SU-DHL-6 (cell line): Measurements from ENCODE around the gene PSMC3.

ENCODE experiments used
- H2AFZ ChIP-seq: fragments of 200-600 bp; sonication (generic); 2 replicates; pipeline ENCODE4 v1.6.1; 2014; ENCODE audit warnings: low read depth, mild to moderate bottlenecking, moderate library complexity, mixed read lengths, antibody characterized with exemption, low read length; ENCODE audit not compliant: severe bottlenecking
- H3F3A ChIP-seq: fragments of 200-600 bp; shearing (Covaris generic); 2 replicates; pipeline ENCODE4 v1.6.0; 2016; ENCODE audit warnings: antibody characterized with exemption, mild to moderate bottlenecking; ENCODE audit not compliant: insufficient read depth
- H3K27ac ChIP-seq: fragments of 200-600 bp; sonication (generic); 2 replicates; pipeline ENCODE4 v1.5.1; 2016; ENCODE audit warnings: low read depth, mild to moderate bottlenecking, low read length, moderate library complexity, mixed read lengths
- H3K27me3 ChIP-seq: fragments of 200-600 bp; sonication (generic), shearing (Covaris generic); 2 replicates; pipeline ENCODE4 v1.6.0; 2014; ENCODE audit warnings: mild to moderate bottlenecking, low read length
- H3K36me3 ChIP-seq: fragments of 200-600 bp; sonication (generic); 2 replicates; pipeline ENCODE4 v1.6.1; 2014; ENCODE audit warnings: mild to moderate bottlenecking, low read length, mixed read lengths
- H3K4me2 ChIP-seq: fragments of 300-600, 200-600 bp; shearing (Covaris generic), sonication (generic); 2 replicates; pipeline ENCODE4 v1.6.0; 2014; ENCODE audit warnings: low read length, low read depth, mild to moderate bottlenecking; ENCODE audit not compliant: poor library complexity, severe bottlenecking
- H3K4me3 ChIP-seq: fragments of 200-600 bp; sonication (generic); 2 replicates; pipeline ENCODE4 v1.5.1; 2014; ENCODE audit warnings: antibody characterized with exemption, low read length, mild to moderate bottlenecking, mixed read lengths; ENCODE audit not compliant: insufficient read depth, poor library complexity, severe bottlenecking
- H3K79me2 ChIP-seq: fragments of 200-600 bp; sonication (generic); 2 replicates; pipeline ENCODE4 v1.6.1; 2014; ENCODE audit warnings: mild to moderate bottlenecking, low read length, moderate library complexity; ENCODE audit not compliant: insufficient read depth
- H3K9ac ChIP-seq: fragments of 200-600 bp; sonication (generic); 2 replicates; pipeline ENCODE4 v1.7.0; 2014; ENCODE audit warnings: mild to moderate bottlenecking, low read length
- H3K9me2 ChIP-seq: fragments of 200-600 bp; sonication (generic); replicated peaks from 2 replicates; pipeline ENCODE4 v1.6.1; 2014; ENCODE audit warnings: low read length; ENCODE audit not compliant: insufficient read depth
- H3K9me3 ChIP-seq: fragments of 200-600 bp; sonication (generic); 2 replicates; pipeline ENCODE4 v1.6.1; 2014; ENCODE audit warnings: low read length, mixed read lengths; ENCODE audit not compliant: insufficient read depth
- H4K20me1 ChIP-seq: fragments of 200-600 bp; sonication (generic); 2 replicates; pipeline ENCODE4 v1.6.1; 2014; ENCODE audit warnings: low read depth, mild to moderate bottlenecking, antibody characterized with exemption, low read length, moderate library complexity, mixed read lengths
- EZH2phosphoT487 ChIP-seq: fragments of 200-600 bp; sonication (generic), shearing (Covaris generic); conservative IDR thresholded peaks from 2 replicates; pipeline ENCODE4 v1.6.1; 2018; ENCODE audit warnings: mild to moderate bottlenecking, antibody characterized with exemption, low read length, moderate library complexity, mixed read lengths
- TF ChIP-seq, protein P1 (sequence below): fragments of 200-600 bp; sonication (generic); IDR thresholded peaks from one replicate; pipeline ENCODE4 v1.5.1; 2017; ENCODE audit warnings: antibody characterized with exemption, mild to moderate bottlenecking, low read length, moderate library complexity; ENCODE audit not compliant: insufficient read depth, poor library complexity, severe bottlenecking

Gene PSMC3

DNA sequence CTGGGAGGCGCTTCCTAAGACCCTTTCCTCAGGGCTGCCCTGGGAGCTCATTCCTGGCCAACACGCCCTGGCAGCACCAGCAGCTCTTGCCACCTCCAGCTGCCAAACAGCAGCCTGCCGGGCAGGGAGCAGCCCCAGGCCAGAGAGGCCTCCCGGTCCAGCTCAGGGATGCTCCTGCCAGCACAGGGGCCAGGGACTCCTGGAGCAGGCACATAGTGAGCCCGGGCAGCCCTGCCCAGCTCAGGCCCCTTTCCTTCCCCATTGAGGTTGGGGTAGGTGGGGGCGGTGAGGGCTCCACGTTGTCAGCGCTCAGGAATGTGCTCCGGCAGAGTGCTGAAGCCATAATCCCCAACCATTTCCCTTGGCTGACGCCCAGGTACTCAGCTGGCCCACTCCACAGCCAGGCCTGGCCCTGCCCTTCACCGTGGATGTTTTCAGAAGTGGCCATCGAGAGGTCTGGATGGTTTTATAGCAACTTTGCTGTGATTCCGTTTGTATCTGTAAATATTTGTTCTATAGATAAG is 10.2 kb downstream of the PSMC3 start:
- H3K79me2 ChIP-seq = no peaks in the 10 kb centered on the region
- TF ChIP-seq, protein P1, sequence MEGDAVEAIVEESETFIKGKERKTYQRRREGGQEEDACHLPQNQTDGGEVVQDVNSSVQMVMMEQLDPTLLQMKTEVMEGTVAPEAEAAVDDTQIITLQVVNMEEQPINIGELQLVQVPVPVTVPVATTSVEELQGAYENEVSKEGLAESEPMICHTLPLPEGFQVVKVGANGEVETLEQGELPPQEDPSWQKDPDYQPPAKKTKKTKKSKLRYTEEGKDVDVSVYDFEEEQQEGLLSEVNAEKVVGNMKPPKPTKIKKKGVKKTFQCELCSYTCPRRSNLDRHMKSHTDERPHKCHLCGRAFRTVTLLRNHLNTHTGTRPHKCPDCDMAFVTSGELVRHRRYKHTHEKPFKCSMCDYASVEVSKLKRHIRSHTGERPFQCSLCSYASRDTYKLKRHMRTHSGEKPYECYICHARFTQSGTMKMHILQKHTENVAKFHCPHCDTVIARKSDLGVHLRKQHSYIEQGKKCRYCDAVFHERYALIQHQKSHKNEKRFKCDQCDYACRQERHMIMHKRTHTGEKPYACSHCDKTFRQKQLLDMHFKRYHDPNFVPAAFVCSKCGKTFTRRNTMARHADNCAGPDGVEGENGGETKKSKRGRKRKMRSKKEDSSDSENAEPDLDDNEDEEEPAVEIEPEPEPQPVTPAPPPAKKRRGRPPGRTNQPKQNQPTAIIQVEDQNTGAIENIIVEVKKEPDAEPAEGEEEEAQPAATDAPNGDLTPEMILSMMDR = no peak
- no peak for TF ChIP-seq EZH2phosphoT487
- no peaks in the 10 kb centered on the region for H3K36me3 ChIP-seq
- no peaks in the 10 kb centered on the region for H3K27me3 ChIP-seq
- no peaks in the 10 kb centered on the region for H3K9me2 ChIP-seq
- no peaks in the 10 kb centered on the region for H4K20me1 ChIP-seq
- H3K9me3 ChIP-seq = no peaks in the 10 kb centered on the region
- H2AFZ ChIP-seq = no peak overlapping the region
- no peak overlapping the region for H3K4me2 ChIP-seq
- no peak overlapping the region for H3K27ac ChIP-seq
- no peak overlapping the region for H3K4me3 ChIP-seq
- H3K9ac ChIP-seq = no peak overlapping the region
- no peaks in the 10 kb centered on the region for H3F3A ChIP-seq

DNA sequence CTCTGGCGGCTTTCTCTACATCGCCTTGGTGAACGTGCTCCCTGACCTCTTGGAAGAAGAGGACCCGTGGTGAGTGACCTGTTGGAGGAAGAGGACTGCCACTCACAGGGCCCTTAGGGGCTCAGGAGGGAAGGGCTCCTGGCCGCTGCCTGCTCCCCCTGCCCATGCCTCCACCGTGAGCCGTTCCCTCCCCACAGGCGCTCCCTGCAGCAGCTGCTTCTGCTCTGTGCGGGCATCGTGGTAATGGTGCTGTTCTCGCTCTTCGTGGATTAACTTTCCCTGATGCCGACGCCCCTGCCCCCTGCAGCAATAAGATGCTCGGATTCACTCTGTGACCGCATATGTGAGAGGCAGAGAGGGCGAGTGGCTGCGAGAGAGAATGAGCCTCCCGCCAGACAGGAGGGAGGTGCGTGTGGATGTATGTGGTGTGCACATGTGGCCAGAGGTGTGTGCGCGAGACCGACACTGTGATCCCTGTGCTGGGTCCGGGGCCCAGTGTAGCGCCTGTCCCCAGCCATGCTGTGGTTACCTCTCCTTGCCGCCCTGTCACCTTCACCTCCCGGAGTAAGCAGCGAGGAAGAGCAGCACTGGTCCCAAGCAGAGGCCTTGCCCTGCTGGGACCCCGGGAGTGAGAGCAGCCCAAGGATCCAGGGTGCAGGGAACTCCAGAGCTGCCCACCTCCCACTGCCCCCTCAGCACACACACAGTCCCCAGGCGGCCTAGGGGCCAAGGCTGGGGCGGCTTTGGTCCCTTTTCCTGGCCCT is 11.0 kb downstream of the PSMC3 start:
- Histone ChIP-seq H3K9me3 (no peaks in the 10 kb centered on the region), H3K4me2 (no peak overlapping the region), H3K27me3 (no peaks in the 10 kb centered on the region), H3K9me2 (no peaks in the 10 kb centered on the region), H3K79me2 (no peaks in the 10 kb centered on the region), H3F3A (no peaks in the 10 kb centered on the region; the same call in 1 of the 2 replicates), H3K36me3 (no peaks in the 10 kb centered on the region), H2AFZ (no peak overlapping the region), H3K4me3 (no peak overlapping the region), H3K9ac (no peak overlapping the region), H4K20me1 (no peaks in the 10 kb centered on the region), H3K27ac (no peak overlapping the region)
- TF ChIP-seq EZH2phosphoT487 = no peak
- TF ChIP-seq, protein P1 = no peak

DNA sequence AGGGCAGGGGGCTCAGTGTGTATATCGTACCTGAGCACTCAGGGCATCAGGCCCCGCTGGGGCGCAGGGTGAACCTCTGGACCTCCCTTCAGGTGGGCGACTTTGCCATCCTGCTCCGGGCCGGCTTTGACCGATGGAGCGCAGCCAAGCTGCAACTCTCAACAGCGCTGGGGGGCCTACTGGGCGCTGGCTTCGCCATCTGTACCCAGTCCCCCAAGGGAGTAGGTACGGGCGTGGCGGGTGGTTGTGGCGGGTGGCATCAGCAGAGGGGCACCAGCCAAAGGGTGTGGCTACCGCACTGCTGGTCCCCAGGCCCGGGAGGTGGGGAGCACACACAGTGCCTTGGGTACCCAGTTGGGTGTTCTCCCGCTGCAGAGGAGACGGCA is 11.6 kb downstream of the PSMC3 start:
- H3F3A ChIP-seq = no peaks in the 10 kb centered on the region; the same call in 1 of the 2 replicates
- H3K27me3 ChIP-seq = no peaks in the 10 kb centered on the region
- H3K9me2 ChIP-seq = no peaks in the 10 kb centered on the region
- no peak overlapping the region for H2AFZ ChIP-seq
- no peaks in the 10 kb centered on the region for H4K20me1 ChIP-seq
- H3K9me3 ChIP-seq = no peaks in the 10 kb centered on the region
- TF ChIP-seq, protein P1 = no peak
- no peak for TF ChIP-seq EZH2phosphoT487
- H3K4me3 ChIP-seq = no peak overlapping the region
- no peaks in the 10 kb centered on the region for H3K79me2 ChIP-seq
- H3K27ac ChIP-seq = no peak overlapping the region
- H3K36me3 ChIP-seq = no peaks in the 10 kb centered on the region
- no peak overlapping the region for H3K4me2 ChIP-seq
- H3K9ac ChIP-seq = no peak overlapping the region
